GM12873 (cell line): ENCODE results near the gene JPT2.

Source experiments
- CTCF ChIP-seq: IDR thresholded peaks from 2 replicates; pipeline ENCODE4 v1.5.1; 2012; ENCODE audit warnings: low read depth, mild to moderate bottlenecking, moderate library complexity, low read length, control low read depth; ENCODE audit not compliant: insufficient read depth; ENCODE audit errors: missing control alignments

JPT2 gene

DNA sequence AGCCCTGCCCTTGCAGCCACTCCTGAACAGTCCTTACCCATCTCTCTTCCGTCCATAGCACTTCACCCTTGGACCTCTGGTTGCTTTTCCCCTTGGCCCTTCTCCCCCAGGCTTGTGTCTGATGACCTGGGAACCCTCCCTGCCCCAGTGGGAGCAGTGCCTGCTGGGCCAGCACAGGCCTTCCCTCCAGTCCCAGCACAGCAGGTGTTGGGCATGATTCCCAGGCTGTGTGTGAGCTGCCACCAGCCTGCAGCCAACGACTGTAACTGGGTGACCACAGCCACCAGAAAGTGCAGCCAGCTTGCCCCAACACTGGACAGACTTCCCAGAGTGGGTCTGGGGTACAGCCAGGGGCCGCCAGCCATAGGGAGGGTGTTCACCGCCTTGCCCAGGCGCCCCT is 35.9 kb upstream of the JPT2 start:
- TF ChIP-seq CTCF, result no peak

- TF ChIP-seq CTCF, result no peak
Observed at GRCh38 chr16:1642753-1643152, 35.3 kb upstream of the JPT2 start.

DNA sequence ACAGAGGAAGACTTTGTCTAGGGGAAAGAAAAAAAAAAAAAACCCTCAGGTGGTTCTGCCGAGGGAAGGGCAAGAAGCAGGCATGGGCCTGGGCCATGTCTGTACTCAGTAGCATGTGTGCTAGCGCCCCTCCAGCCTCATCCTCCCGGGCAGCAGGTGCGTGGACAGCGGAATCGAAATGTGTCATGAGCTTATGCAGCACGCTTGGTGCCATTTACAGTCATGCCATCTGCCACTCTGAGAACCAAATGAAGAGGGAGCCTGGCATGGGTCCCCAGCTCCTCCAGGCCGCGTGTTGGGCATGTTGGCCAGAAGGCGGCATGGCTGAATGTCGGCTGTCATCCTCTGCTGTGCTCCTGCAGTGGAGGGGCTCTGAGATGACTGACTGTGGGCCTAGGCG is 34.6 kb upstream of the JPT2 start:
- TF ChIP-seq CTCF, result no peak

GRCh38 chr16:1645914-1646525 is 32.1 kb upstream of the JPT2 start:
- no peak for TF ChIP-seq CTCF

GRCh38 chr16:1647856-1648255 is 30.2 kb upstream of the JPT2 start:
- no peak for TF ChIP-seq CTCF

- TF ChIP-seq CTCF, result no peak
Observed at GRCh38 chr16:1650131-1650530, 27.9 kb upstream of the JPT2 start.

DNA sequence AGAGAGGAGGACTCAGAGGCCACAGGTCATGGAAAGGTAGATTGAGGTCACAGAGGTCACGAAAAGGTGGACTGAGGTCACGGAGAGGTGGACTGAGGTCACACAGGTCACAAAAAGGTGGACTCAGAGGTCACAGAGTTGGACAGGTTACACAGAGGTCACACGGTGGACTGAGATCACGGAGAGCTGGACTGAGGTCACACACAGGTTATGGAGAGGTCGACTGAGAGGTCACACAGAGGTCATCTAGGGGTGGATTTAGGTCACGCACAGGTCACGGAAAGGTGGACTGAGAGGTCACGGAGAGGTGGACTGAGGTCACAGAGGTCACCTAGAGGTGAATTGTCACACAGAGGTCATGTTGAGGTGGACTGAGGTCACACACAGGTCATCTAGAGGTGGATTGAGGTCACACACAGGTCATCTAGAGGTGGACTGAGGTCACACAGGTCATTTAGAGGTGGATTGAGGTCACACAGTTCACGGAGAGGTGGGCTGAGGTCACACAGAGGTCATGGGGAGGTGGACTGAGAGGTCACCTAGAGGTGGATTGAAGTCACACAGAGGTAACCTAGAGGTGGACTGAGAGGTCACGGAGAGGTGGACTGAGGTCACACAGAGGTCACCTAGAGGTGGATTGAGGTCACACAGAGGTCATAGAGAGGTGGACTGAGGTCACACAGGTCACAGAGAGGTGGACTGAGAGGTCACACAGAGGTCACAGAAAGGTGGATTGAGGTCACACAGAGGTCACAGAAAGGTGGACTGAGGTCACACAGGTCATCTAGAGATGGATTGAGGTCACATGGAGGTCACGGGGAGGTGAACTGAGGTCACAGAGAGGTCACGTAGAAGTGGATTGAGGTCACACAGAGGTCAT is 26.7 kb upstream of the JPT2 start:
- TF ChIP-seq CTCF, result no peak
